ENCODE measurements around the gene SQOR.

SQOR gene

GRCh38 chr15:45664451-45664850 is 29.6 kb downstream of the SQOR start:
- no peak for DNase-seq

- DNase-seq: no peak
Measured at GRCh38 chr15:45665261-45665660, 30.4 kb downstream of the SQOR start.

DNA sequence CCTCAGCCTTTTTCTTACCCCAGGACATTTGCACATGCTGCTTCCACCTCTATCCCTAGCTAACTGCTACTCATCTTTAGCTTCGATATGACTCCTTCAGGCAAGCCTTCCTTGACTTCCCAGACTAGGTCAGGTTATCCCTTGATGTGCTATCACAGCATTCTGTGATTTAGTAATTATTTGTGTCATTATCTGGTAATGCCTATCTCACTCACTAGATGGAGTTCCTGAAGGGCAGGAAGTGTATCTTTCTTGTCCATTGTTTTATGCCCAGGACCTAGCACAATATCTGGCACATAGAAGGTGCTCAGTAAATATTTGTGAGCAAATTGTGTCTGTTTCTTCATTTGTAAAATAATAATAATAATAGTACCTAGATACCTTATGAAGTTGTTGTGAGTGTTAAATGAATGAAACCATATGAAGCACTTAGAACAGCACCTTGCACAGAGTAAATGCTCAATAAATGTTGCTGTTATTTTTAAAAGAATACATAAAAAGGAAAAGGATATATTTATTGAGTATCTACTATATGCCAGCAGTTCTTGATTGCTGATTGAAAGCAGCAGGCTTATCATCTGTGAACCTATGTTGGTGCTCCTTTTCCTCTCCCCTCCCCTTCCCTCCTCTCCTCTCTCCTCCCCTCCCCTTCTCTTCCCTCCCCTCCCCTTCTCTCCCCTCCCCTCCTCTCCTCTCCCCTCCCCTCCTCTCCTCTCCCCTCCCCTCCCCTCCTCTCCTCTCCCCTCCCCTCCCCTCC is 31.5 kb downstream of the SQOR start:
- DNase-seq: no peak

DNA sequence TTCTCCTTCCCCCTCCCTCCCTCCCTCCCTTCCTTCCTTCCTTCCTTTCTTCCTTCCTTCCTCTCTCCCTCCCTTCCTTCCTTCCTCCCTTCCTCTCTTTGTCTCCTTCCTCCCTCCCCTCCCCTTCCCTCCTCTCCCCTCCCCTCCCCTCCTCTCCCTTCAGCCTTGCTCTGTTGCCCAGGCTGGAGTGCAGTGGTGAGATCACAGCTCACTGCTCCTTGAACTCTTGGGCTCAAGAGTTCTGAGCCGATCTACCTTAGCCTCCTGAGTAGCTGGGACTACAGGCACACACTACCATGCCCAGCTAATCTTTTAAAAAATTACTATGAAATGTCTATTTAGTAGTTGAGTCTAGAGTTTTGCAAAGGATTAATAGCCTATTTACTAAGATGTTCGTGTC is 32.2 kb downstream of the SQOR start:
- no peak for DNase-seq

DNA sequence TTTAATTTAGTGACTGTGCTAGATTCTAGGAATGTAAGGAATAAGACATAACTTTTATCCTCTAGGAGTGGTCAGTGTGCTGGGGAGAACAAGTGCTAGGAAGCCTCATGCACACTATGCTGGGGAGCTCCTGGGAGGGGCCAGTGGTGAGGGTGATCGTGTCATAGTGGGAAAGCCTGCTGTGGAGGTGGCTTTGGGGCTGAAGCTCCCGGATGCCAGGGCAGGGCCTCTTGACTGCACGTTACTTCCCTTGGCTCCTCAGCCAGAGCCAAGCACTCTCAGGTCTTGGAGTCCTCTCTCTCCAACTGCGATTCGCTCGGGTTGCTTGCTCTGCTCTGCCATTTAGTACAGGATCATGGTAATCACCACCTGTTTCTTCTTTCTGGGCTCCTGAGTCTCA is 33.6 kb downstream of the SQOR start:
- DNase-seq: no peak

DNA sequence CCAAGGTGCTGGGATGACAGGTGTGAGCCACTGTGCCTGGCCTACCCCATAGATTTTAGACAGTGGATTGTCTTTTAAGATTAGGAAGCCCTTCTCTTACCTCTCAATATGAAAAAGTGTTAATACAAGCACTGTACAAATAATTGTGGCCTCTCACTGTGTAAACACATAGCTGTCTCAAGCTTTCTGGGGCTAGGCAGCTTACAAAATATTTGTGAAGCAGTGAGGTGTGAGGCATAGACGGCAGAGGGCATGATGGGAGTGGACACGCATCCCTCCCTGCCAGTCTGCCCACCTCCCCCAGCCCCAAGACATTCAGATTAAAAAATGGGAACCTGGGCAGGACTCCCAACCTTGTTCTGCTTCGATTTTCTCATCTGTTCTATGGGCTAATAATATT is 34.6 kb downstream of the SQOR start:
- no peak for DNase-seq

GRCh38 chr15:45670091-45670490 is 35.3 kb downstream of the SQOR start:
- DNase-seq: no peak

DNA sequence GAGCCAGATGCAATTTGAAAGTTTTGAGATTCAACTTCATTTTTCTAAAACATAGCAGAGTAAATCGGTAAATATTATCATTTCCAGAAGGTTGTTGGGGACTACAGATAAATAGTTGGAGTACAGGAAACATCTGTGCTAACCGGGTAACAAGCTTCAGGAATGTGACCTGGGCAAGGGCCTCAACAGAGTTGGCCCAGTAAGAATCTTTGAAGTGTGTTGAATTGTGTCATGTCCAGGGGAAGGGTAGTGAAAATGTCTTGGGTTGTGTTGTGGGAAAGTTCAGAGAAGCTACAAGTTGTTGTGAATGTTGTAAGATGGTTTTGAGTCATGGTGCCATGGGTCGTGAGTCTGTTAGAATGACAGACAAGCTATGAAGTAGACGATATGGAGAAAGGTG is 35.7 kb downstream of the SQOR start:
- DNase-seq: no peak

- DNase-seq: no peak
Measured at GRCh38 chr15:45674677-45675076, 39.8 kb downstream of the SQOR start.

DNA sequence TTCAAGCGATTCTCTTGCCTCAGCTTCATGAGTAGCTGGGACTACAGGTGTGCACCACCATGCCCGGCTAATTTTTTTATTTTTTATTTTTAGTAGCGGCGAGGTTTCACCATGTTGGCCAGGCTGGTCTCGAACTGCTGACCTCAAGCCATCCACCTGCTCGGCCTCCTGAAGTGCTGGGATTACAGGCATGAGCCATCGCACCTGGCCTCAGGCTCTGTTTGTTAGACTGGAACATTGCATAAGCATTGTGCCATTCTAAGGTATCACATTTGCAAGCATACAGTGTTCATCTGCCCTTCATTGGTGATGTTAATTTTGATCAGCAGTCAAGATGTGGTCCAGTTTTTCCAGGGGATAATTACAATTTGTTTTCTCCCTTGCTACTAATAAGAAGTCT is 43.0 kb downstream of the SQOR start:
- DNase-seq: no peak

DNA sequence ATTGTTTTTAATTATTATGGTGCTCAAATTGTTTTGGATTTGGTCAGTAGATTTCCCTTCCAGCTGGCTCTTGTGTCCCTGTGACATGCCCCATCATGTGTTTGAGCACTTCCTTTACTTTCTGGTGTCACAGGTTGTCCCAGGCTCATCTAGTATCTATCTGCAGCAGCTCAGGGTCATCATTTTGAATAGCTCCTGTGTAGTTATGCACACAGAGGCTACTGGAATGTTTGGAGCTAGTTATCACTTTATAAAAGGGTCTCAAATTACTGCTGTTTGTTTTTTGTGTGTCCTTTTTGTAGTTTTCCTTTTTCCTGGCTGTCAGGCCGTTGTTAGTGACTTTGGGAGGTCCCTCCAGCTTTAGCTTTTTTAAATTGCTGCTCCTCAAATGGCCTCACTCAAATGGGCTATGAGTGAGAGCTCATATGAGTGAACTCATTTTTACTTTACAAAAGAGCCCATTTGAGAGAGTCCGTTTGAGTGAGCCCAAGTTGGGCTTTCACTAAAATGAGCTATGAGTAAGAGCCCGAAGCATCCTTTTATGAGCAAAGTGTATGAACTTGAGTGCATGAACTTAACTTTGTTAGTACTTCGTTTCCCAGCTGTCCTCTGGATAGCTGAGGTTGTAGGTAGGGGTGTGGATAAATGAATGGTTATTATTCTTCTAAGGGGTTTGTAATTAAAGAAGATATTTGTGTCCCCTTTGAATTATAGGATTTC is 43.8 kb downstream of the SQOR start:
- no peak for DNase-seq

GRCh38 chr15:45684533-45684932 is 49.7 kb downstream of the SQOR start:
- DNase-seq: no peak

DNA sequence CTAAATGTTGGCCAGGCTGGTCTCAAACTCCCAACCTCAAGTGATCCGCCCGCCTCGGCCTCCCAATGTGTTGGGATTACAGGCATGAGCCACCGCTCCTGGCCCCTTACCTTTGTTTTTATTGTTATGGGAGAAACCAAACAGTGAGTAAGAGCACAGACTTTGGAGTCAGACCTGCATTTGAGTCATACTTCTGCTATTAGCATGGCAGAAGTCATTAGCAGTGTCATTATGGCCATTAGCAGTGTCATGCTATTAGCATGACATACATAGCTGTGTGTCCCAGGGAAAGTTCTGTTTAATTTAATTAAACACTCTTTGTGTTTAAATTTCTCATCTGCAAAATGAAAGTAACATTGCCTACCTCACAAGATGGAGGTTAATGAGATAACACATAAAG is 54.8 kb downstream of the SQOR start:
- DNase-seq: no peak

- no peak for DNase-seq
Measured at GRCh38 chr15:45690581-45691260, 55.9 kb downstream of the SQOR start.

DNA sequence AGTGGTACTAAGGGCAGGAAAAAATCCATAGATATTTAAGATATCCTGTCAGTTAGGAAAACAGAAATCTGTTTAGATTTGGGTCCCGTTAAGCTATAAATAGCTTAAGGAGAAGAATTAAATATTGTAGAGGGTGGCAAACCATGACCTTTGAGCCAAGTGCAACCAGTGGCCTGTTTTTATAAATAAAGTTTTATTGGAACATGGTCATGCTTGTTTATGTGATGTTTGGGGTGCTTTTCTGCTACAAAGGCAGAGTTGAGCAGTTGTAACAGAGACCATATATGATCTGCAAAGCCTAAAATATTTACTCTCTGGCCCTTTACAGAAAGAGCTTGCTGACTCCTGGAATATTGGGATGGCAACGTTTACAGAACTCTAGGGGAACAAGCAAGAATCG is 66.3 kb downstream of the SQOR start:
- DNase-seq: no peak

GRCh38 chr15:45702041-45702440 is 67.2 kb downstream of the SQOR start:
- DNase-seq: no peak

DNA sequence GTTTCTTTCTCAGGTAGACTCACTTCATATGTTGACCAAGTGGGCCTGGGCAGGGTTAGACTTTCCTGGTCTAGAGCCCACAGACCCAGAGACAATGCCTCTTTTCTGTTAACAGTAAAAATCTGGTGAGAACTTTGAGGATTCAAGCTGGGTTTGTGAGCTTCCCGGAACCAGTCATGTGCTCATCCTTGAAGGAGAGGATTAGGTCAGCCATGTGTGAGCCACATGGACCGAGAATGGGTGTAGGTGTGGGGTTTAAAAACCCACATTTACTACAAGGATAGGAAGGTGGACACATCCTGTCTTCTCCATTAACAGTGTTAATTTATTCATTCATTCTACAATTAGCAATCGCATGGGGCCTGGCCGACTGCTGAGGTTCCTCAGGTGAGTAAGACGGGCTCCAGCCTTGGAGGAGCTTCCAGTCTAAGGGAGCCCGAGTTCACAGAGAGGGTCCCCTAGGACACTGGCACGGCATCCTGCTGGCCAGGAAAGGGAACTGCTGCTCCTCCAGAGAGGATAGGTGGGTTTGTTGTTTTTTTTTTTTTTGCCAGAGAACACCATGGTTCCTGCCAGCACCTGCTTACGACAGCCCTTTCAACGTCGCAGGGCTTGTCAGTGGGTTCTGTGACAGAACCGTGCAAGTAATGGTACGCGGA is 69.0 kb downstream of the SQOR start:
- no peak for DNase-seq

DNA sequence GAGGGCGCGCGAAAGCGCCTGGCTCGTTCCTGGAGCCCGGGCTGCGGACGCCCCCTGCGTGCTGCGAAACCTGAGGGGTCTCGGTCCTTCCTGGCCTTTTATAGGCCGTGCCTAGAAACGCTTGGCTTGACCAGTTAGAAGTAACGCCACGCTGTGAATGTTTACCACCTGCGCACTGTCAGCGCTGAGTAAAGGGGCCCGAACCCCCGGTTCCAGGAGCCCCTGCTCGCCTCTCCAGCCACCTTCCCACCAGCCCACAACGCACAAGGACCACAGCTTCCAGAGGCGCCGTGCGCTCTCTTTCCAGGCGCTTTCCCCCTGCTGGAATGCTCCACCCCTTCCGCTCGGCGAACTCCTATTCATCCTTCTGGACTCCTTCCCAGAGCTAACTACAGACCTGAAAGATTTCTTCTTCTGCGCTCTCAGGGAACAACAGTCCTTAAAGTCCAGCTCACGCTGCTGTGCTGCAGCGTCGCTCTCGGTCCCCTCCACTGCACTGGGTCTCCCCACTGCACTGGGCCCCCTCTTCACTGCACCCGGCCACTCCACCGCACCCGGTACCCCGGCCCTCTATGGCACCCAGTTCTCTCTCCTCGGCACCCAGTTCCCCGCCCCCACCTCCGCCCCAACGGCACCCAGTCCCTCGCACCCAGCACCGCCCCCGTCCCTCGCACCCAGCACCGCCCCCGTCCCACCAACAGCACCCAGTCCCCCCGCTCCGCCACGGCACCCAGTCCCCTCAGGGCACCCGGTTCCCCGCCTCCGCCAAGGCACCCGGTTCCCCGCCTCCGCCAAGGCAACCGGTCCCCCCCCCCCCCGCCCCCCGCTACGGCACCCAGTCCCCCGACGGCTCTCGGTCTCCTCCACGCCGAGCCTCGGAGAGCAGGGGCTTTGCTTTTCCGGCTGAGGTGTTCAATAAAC is 69.8 kb downstream of the SQOR start:
- no peak for DNase-seq

DNA sequence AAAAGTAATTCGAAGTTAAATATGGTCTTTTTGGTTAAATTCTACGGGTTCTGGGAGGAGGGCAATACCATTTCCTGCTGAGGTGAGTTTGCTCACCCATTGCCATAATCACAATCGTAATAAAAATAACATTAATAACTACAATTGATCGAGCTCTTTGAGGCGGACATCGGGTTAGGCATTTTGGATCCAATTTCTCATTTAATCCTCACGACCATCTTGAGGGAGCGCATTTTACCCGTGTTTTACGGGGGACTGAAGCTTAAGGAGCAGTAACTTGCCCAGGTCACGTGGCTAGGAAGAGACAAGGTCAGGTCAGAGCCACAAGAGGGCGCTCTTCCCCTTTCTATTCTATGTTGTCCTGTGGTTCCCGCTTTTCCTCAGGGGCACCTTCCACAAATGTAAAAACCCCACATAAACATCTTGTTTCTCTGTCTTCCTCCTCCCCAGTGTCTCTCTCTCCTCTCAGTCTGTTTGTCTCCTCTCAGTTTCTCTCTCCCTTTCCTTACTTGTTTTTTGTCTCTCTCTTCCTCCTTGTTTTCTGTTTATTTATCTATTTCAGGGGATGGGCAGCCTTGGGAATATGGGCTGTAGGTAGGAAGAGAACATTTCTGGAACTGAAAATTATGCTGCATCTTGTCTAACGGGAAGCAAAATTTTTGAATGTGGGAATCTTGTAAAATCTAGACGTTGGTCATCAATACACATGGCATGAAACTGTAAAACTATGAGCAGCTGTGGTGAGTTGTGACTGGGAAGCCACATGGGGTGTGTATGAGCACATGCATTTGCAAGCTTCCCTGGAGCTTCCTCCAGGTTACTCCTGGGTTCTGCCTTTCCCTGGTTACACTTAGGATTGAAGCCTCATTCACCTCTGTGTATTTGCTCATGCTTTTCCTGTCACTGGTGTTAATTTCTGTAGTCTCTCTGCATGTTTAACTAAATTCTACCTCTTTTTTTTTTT is 71.0 kb downstream of the SQOR start:
- peak; percentile 61 for DNase-seq

GRCh38 chr15:45710657-45711056 is 75.8 kb downstream of the SQOR start:
- DNase-seq: no peak

All from NCI-H1105 (cell line).